Left ventricle myocardium inferior (tissue), 1 donor: Measurements from ENCODE around the gene DNAJB8. TPM values are rescaled to one million over a fixed set of nuclear protein-coding genes. Genes with fewer than 3 reads are reported as not detected.

Experiments used
- DNase-seq: peaks from one replicate; pipeline ENCODE4 v3.0.0-alpha.2; 2020
- H3K27ac ChIP-seq: fragments of 200-600 bp; replicated peaks from 2 replicates; pipeline ENCODE4 v1.8.0; 2021
- H3K27me3 ChIP-seq: fragments of 200-600 bp; 2 replicates; pipeline ENCODE4 v1.8.0; 2021; ENCODE audit warnings: low read depth
- H3K36me3 ChIP-seq: fragments of 200-600 bp; 2 replicates; pipeline ENCODE4 v1.8.0; 2021
- H3K4me1 ChIP-seq: fragments of 200-600 bp; 2 replicates; pipeline ENCODE4 v1.8.0; 2021
- H3K4me3 ChIP-seq: fragments of 200-600 bp; 2 replicates; pipeline ENCODE4 v1.8.0; 2021; ENCODE audit warnings: mild to moderate bottlenecking, moderate library complexity
- H3K9me3 ChIP-seq: fragments of 200-600 bp; replicated peaks from 2 replicates; pipeline ENCODE4 v1.8.0; 2021
- intact Hi-C: fragments of 100-400 bp; cut with micrococcal nuclease; formaldehyde crosslinking; loops from one replicate; pipeline ENCODE4 v1.11.0; 2022
- total RNA-seq: library from RNA; stranded (reverse); fragmentation: NEBNext Ultra II Directional; extraction: Animal tissue kit (Norgen Biotek cat#: 25700); gene quantifications from one replicate; pipeline ENCODE4 v1.2.1, GENCODE V29; 2021
- TF ChIP-seq, protein P1 (sequence below): fragments of 200-600 bp; IDR thresholded peaks from 2 replicates; pipeline ENCODE4 v1.8.0; 2021; ENCODE audit warnings: antibody characterized with exemption, mild to moderate bottlenecking, borderline replicate concordance
- donor health status: DM: no; HTN: yes; CAD: no; lungs with severe emphysema.

Gene DNAJB8
- total RNA-seq, 1 donor from 2014 or later, result not detected

DNA sequence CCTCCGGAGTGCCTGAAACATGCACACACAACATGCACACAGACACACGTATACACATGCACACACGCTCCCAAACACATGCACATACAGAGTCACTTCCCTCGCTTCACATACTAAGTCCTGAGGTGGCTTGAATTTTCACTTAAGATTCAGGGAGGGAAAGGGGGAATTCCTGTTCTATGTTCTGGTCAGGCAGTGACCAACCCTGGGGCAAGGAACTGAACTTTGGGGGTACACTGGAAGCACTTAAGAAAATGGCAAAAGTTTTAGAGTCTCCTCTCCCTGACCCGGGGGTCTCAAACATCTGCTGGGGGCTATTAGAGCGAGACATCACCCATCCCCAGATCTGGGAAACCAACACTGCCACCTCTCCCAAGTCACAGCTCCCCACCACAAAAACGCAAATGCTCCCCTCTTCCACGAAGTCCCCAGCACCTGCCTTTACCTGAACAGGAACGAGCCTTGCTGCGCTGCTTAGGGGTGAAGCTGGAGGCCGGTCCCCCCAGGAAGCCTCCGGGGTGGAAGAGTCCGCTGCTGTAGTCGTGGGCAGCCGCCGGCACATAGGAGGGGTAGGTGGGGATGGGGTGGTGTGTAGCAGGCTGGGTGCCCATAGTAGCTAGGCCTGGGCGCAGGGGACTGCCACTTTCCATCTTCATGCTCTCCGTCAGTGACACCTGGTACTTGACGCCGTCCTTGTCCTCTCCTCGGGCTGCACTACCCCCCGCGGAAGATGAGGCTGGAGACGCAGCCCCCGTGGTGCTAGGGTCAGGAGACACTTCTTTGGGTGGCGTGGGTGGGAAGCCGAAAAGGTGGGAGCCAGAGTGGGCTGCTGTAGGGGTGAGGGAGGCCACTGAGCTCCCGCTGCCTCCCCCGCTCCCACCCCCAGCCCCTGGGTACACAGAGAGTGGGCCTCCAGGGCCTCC lies 18.9 kb upstream of the DNAJB8 start:
- no peaks in the 10 kb centered on the region for H3K9me3 ChIP-seq
- H3K4me1 ChIP-seq, result peaks cover 96% of the 10 kb centered on the region
- DNase-seq, result no peak
- peak overlapping the region; percentile 81 for H3K4me3 ChIP-seq
- peaks cover 100% of the 10 kb centered on the region for H3K27me3 ChIP-seq
- H3K36me3 ChIP-seq, result peaks cover 6% of the 10 kb centered on the region
- intact Hi-C loops, result no loop called here
- TF ChIP-seq, protein P1, sequence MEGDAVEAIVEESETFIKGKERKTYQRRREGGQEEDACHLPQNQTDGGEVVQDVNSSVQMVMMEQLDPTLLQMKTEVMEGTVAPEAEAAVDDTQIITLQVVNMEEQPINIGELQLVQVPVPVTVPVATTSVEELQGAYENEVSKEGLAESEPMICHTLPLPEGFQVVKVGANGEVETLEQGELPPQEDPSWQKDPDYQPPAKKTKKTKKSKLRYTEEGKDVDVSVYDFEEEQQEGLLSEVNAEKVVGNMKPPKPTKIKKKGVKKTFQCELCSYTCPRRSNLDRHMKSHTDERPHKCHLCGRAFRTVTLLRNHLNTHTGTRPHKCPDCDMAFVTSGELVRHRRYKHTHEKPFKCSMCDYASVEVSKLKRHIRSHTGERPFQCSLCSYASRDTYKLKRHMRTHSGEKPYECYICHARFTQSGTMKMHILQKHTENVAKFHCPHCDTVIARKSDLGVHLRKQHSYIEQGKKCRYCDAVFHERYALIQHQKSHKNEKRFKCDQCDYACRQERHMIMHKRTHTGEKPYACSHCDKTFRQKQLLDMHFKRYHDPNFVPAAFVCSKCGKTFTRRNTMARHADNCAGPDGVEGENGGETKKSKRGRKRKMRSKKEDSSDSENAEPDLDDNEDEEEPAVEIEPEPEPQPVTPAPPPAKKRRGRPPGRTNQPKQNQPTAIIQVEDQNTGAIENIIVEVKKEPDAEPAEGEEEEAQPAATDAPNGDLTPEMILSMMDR, result no peak
- H3K27ac ChIP-seq, result peak overlapping the region; percentile 94

DNA sequence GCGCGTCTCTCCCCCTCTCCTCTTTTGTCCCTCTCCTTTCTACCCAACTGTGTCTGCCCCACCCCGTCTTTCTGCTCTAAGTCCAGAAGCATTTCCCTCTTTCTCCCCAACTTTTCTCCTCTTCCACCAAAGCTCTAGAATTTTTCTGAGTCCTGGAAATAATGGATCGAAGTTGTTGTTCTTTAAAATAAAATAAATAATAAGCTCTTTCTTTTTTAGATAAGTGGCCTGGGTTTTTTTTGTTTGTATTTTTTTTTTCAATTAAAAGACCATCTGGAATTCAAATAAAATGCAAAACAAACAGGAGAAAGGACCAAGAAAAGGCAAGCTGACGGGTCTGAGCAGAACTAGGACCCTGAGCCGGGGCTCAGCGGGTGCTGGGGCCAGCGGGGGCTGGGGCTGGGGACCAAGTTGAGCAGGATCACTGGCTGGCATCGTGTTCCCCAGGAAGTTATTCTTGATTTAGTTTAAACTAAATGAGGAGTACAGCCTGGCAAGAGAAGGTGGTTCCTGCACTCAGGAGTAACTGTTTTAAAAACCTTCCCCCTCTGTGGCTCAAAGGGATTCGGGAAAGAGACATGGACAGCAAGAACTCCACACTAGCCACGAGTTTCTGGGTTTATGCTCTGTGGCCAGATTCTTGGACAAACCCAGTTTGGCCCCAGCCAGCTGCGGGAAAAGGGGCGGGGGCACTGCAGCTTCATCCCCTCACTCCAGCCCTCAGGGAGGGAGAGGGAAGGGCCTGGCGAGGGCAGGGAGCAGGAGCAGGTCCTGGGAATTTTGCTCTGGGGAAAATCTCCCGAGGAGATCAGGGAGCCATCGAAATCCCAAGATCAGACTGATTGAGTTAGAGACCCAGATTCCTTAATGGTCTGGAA lies 18.0 kb upstream of the DNAJB8 start:
- H3K9me3 ChIP-seq, result no peaks in the 10 kb centered on the region
- intact Hi-C loops, result no loop called here
- peak overlapping the region; percentile 94 for H3K27ac ChIP-seq
- H3K36me3 ChIP-seq, result peaks cover 6% of the 10 kb centered on the region
- TF ChIP-seq, protein P1, result no peak
- peaks cover 96% of the 10 kb centered on the region for H3K4me1 ChIP-seq
- no peak for DNase-seq
- peaks cover 100% of the 10 kb centered on the region for H3K27me3 ChIP-seq
- peak overlapping the region; percentile 81 for H3K4me3 ChIP-seq

DNA sequence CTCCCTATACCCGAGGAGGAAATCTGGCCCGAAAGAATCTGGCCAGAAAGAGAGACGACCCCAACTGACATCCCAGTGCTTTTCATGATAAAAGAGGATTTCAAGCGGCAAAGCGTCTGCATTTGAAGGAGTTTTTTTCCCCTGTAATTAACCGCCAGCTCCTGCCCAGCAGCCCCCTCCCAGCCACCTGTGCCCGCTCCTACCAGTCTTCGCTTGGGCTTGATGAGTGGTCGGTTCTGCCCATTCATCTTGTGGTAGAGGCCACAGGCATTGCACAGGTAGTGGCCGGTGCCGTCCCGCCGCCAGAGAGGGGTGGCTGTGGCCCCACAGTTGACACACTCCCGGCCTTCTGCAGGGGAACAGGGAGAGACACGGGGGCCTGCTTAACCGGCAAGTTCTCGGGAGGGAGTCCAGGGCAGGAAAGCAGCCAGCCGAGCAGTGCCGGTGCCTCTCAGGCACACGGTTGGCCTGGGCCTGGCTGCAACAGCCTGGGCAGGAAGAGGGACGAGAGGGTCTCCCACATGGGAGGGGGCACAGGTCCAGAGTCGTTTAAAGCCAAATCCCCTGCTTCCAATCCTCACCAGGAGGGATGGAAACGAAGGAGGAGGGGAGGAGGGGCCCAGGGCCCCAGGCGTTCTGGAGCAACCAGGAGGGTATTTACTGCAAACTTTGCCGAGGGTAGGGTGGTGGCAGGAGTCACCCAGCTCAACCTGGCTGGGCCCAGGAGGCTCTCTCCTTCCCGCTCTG lies 17.1 kb upstream of the DNAJB8 start:
- H3K27ac ChIP-seq, result peak overlapping the region; percentile 94
- no peak for DNase-seq
- peaks cover 96% of the 10 kb centered on the region for H3K4me1 ChIP-seq
- H3K36me3 ChIP-seq, result peaks cover 6% of the 10 kb centered on the region
- intact Hi-C loops, result no loop called here
- H3K27me3 ChIP-seq, result peaks cover 100% of the 10 kb centered on the region
- peak overlapping the region; percentile 81 for H3K4me3 ChIP-seq
- H3K9me3 ChIP-seq, result no peaks in the 10 kb centered on the region
- TF ChIP-seq, protein P1, result no peak

DNA sequence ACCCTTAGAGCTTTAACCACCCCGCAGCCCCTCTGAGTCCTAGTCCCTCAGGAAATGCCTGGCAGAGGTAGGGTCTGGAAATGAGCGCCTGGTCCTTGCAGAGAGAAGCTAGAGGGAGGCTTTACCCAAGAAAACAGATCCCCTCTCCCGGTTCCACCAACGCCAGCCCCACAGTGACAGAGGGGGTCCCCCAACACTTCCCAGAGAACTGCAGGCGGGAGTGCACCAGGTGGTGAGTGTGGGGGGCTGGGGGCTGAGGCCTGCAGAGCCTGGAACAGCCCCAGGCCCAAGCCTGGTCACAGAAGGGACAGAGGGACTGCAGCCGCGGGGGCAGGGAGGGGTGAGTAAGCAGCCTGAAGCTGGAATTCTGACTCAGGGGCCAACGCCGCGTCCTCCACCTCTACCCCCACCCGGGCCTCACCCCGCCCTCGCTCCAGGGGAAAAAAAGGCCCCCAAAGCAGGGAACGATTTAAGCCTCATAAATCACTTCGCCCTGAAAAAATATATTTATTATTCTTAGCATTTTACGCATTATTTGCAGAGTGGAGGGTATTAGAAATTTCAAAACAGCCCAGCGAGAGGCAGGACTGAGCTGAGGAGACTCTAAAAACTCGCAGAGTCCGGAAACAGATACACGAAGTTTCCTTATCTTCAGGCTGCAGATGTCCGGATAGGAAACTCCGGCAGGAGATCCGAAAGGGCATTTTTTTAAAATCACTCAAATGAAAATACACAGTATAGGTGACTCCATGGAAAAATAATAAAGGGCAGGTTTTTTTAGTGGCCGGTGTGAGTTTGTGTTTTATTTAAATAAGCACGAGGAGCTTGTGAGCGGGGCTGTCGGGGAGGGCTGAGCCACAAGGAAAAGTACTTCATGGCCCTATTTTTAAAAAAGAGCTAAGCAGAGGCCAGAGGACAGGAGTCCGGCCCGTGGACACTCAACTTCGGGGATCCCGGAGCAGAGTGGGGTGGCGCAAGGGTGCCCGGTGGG lies 16.3 kb upstream of the DNAJB8 start:
- Histone ChIP-seq H3K36me3 (peaks cover 6% of the 10 kb centered on the region), H3K4me1 (peaks cover 88% of the 10 kb centered on the region), H3K4me3 (peak overlapping the region; percentile 81), H3K27me3 (peaks cover 100% of the 10 kb centered on the region), H3K27ac (peak overlapping the region; percentile 94), H3K9me3 (no peaks in the 10 kb centered on the region)
- intact Hi-C loops, result no loop called here
- TF ChIP-seq, protein P1, result peak; percentile 17
- DNase-seq, result no peak
